GM21381 (cell line): ENCODE results near the gene IQGAP2.

Experiments used
- ATAC-seq: cut with Tn5 transposase; IDR thresholded peaks from one replicate; pipeline ENCODE4 v1.9.1; 2021; ENCODE audit warnings: mild to moderate bottlenecking, moderate library complexity; ENCODE audit not compliant: unreplicated experiment

IQGAP2 gene

DNA sequence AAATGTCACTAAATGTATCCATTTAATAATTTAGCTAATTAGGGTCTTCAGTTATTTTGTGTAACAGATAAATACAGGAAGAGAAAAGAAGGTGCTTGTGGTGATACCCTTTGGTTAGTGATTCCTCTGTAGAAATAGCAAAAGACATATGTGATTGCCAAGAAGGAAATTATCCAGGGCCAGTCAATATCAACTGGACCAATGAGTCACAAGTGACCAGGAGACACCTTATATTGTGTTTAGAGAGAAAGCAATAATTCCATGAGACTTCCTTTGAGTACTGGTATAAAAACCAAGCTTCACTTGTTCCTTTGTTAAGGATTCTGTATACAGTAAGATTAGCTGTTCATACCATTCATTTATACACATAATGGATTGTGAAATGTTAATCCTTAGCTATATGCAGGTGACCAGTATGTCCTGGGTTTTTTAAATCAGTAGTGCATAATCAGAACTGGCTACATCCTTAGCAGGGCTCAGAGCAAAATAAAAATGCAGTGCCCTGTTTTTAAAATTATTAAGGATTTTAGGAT lies 301.1 kb downstream of the IQGAP2 start:
- no peak for ATAC-seq

DNA sequence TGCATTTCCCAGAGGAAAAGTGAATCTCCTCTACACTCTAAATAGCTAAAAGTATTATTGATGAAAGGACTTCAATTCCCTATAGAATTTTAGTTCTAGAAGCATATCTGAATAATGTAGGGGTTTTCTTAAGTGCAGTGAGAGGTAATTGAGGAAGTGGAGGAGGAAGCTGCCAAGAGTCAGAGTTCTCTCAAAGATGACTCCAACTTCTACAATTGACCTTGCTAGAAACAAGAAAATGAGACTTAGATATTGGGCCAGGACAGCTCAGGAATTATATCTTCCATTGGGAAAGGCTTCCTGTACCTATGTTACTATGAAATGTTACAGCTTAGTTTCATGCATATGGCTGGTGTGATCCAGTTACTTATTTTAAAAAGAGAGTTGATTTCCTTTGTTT lies 302.5 kb downstream of the IQGAP2 start:
- no peak for ATAC-seq

DNA sequence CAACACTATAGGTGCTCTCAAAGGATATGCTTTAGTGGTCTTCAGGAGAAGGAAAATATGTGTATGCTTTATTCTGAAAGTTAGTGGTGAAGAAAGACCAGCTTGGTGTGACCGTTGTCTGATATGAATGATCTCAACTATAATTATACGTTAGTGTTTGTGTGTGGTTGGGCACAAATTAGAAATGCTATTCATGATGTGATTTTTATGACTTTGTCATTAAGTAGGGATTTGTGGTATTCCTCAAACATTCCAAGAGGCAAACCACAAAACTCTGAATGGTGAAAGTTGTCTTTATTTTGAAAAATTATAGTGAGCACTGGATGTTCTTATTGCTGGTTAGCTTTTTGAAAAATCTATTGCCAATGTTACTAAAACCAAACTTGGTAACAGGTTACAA lies 306.7 kb downstream of the IQGAP2 start:
- no peak for ATAC-seq

- ATAC-seq, result no peak
Observed at GRCh38 chr5:76710991-76711390, 307.9 kb downstream of the IQGAP2 start.

DNA sequence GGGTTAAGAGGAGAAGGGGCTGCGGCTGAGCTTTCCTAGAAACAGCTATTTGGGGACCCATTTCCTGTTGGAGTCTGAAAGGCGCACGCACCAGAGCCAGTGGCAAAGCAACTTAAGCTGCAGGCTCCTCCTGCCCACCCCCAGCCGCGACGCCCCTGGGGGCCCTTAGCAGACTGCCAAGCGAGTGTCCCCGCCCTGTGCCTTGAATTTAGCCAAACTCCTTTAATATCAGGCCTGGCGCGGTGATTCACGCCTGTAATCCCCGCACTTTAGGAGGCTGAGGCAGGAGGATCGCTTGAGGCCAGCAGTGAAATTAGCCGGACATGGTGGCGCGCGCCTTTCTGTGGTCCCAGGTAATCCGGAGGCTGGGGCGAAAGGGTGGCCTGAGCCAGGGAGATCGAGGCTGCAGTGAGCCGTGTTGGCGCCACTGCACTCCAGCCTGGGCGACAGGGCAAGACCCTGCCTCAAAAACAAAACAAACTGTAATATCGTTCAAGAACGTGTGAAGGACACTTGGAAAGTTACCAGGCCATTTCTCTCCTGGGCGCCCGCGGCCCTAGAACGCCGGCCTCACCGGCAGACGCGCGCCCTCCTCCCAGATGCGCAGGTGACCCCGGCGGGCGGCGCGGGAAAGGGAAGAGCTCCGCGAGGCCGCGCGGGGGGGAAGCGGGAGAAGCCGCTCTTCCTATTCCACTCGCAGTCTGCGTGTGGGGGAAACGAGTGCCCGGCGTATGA lies 311.8 kb downstream of the IQGAP2 start:
- no peak for ATAC-seq

- no peak for ATAC-seq
Observed at GRCh38 chr5:76715486-76715735, 312.3 kb downstream of the IQGAP2 start.

- peak; percentile 56 for ATAC-seq
Observed at GRCh38 chr5:76715736-76716455, 312.8 kb downstream of the IQGAP2 start, which contains the start of gene F2R. TSS of gene F2R (plus strand) at chr5:76716126. CDS start at chr5:76716308, 182 bp downstream.

GRCh38 chr5:76716456-76717157 lies 313.5 kb downstream of the IQGAP2 start:
- ATAC-seq, result no peak

DNA sequence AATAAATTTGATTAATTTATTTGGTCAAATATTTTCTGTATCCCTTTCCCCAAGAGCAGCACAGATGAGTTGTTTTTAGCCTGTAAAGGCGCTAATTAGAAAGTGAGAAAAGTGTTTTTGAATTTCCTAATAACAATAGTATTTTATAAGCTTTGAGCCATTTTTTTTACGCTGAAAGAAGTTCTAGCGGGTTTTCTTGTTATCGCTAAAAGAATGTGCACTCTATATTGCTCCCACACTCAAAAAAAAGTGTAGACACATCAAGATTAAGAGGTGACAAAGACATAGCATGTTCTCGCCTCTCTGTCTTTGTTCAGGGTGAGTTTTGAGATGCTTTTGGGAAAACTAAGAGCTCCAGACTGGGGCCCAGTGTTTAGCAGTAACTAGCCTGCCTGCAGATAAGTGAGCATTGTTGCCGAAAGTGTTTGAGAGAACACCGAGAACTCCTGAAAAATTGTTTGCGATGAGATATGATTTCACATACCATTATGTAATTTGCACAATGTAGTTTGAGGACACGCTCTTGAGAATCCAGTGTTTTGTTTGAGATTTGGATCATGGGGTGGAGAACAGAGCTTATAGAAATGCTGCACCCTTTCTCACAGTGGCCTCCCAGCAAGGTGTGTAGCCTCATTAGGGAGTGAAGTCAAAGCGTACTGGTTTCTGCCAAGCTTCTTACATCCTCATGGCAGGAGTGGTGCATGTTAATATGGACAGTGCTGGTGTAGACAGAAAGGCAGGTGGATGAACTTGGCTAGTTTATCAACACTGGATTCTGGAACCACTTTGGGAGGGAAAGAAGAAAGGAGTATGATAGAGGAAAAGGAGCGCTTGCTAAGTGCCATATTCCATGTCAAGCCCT lies 314.4 kb downstream of the IQGAP2 start:
- no peak for ATAC-seq

GRCh38 chr5:76718381-76718832 lies 315.3 kb downstream of the IQGAP2 start:
- no peak for ATAC-seq

DNA sequence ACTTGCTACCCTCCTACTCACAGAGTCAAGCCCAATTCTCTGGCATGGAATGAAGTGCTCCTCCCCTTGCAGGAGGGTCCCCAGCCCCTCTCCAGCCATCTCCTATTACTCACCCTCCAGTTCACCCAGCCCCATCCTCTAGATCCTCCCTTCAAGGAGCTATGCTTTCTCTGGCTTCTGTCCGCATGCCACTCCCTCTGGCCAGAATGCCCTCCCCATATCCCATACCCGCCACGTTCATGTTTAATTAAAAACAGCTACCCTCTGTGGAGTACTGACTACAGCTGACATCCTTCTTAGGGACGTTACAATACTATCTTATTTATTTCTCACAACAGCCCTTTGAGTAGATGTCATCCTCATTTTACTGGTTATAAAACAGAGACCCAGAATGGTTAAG lies 315.8 kb downstream of the IQGAP2 start:
- no peak for ATAC-seq

- peak; percentile 85 for ATAC-seq
Observed at GRCh38 chr5:76720988-76721569, 318.0 kb downstream of the IQGAP2 start.

DNA sequence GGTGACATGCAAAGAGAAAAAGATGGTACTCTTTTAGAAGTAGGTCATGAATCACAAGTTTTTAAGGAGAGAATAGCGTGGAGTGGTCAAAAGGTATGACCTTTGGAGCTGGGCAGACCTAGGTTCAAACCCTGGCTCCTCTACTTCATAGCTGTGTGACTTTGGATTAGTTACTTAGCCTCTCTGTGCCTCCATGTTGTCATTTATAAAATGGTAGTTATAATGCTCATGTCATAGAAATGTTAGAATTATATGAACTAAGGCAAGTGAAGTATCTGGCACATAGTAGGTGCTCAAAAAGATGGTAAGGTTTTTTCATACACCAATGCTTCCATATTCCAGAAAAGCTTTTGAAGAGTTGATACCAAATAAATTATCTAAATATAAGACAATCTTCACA lies 320.2 kb downstream of the IQGAP2 start:
- no peak for ATAC-seq

GRCh38 chr5:76723906-76724305 lies 320.8 kb downstream of the IQGAP2 start:
- ATAC-seq, result no peak

DNA sequence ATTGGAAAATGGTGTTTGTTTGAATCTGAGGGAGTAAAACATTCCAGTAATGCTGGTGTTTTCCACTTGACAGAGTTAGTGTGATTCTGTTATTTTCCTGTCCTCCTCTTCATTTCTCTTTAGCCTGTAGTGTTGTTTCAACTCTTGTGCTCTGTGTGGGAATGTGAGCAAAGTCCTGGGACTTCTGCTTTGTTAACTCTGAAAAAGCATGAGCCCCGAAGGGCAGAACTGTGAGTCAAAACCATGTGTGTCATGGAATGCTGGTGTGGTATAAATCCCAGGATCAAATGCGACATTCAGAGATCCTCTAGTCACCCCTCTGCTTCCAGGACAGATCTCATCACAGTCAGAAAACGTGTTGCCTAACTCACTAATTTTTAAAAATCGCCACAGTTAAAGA lies 321.8 kb downstream of the IQGAP2 start:
- ATAC-seq, result no peak

DNA sequence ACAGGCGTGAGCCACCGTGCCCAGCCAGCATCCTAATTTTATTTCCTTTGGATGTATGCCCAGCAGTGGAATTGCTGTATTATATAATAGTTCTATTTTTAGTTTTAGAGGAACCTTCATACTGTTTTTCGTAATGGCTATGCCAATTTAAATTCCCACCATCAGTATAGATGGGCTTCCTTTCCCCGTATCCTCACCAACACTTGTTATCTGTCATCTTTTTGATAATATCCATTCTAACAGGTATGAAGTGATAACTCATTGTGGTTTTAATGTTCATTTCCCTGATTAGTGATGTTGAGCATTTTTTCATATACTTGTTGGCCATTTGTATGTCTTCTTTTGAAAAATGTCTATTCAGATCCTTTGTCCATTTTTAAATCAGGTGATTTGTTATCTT lies 325.9 kb downstream of the IQGAP2 start:
- ATAC-seq, result no peak

DNA sequence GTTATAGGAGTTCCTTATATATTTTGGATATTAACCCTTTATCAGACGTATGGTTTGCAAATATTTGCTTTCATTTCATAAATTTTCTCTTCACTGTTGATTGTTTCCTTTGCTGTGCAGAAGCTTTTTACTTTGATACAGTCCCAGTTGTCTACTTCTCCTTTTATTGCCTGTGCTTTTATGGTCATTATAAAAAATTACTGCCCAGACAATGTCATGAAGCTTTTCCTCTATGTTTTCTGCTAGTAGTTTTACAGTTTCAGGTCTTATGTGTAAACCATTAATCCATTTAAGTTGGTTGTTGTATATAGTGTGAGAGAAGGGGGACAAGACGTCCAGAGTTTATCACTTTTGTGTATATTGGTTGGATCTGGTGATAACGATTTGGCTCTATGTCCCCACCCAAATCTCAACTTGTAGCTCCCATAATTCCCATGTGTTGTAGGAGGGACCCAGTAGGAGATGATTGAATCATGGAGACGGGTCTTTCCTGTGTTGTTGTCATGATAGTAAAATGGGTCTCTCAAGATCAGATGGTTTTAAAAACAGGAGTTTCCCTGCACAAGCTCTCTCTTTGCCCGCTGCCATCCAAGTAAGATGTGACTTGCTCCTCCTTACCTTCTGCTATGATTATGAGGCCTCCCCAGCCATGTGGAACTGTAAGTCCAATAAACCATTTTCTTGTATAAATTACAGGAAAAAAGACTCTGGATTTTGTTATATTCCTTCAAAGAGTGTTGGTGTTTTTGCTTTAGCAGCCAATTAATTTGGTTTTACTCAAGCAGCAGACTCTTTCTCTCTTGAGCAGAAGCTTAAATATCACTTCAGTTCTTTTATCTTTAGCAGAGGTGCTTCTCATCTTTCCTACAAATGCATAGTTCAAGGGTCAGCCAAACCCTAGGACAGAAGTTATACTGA lies 326.5 kb downstream of the IQGAP2 start:
- ATAC-seq, result no peak

GRCh38 chr5:76732405-76733048 lies 329.4 kb downstream of the IQGAP2 start:
- ATAC-seq, result no peak

DNA sequence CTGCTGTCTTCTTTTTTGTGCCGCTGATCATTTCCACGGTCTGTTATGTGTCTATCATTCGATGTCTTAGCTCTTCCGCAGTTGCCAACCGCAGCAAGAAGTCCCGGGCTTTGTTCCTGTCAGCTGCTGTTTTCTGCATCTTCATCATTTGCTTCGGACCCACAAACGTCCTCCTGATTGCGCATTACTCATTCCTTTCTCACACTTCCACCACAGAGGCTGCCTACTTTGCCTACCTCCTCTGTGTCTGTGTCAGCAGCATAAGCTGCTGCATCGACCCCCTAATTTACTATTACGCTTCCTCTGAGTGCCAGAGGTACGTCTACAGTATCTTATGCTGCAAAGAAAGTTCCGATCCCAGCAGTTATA lies 329.9 kb downstream of the IQGAP2 start:
- peak; percentile 78 for ATAC-seq
